GM06990 (cell line): ENCODE measurements around the gene UBE2V1.

Source experiments
- DNase-seq: peaks from one replicate; pipeline ENCODE4 v3.0.0-alpha.2; 2011; ENCODE audit not compliant: insufficient read length; ENCODE audit errors: extremely low read depth
- H3K27me3 ChIP-seq: replicated peaks from 2 replicates; pipeline ENCODE4 v1.6.0; 2011; ENCODE audit warnings: low read length; ENCODE audit not compliant: control insufficient read depth, insufficient read depth
- H3K36me3 ChIP-seq: 2 replicates; pipeline ENCODE4 v1.5.1; 2011; ENCODE audit warnings: low read length; ENCODE audit not compliant: control insufficient read depth, insufficient read depth
- H3K4me3 ChIP-seq: replicated peaks from 2 replicates; pipeline ENCODE4 v1.5.1; 2011; ENCODE audit warnings: low read depth, mild to moderate bottlenecking, control low read depth, low read length
- TF ChIP-seq, protein P1 (sequence below): IDR thresholded peaks from 2 replicates; pipeline ENCODE4 v1.5.1; 2011; ENCODE audit warnings: low read length, control low read depth, mild to moderate bottlenecking, inconsistent platforms; ENCODE audit not compliant: insufficient read depth, poor library complexity, severe bottlenecking

Gene UBE2V1

GRCh38 chr20:50127587-50128519, 14.9 kb upstream of the UBE2V1 start:
- TF ChIP-seq, protein P1, sequence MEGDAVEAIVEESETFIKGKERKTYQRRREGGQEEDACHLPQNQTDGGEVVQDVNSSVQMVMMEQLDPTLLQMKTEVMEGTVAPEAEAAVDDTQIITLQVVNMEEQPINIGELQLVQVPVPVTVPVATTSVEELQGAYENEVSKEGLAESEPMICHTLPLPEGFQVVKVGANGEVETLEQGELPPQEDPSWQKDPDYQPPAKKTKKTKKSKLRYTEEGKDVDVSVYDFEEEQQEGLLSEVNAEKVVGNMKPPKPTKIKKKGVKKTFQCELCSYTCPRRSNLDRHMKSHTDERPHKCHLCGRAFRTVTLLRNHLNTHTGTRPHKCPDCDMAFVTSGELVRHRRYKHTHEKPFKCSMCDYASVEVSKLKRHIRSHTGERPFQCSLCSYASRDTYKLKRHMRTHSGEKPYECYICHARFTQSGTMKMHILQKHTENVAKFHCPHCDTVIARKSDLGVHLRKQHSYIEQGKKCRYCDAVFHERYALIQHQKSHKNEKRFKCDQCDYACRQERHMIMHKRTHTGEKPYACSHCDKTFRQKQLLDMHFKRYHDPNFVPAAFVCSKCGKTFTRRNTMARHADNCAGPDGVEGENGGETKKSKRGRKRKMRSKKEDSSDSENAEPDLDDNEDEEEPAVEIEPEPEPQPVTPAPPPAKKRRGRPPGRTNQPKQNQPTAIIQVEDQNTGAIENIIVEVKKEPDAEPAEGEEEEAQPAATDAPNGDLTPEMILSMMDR = no peak
- H3K27me3 ChIP-seq = no peaks in the 10 kb centered on the region
- no peak overlapping the region for H3K4me3 ChIP-seq
- H3K36me3 ChIP-seq = peaks cover 42% of the 10 kb centered on the region
- DNase-seq = no peak

GRCh38 chr20:50126662-50127061, 13.7 kb upstream of the UBE2V1 start:
- no peak for DNase-seq
- no peaks in the 10 kb centered on the region for H3K27me3 ChIP-seq
- TF ChIP-seq, protein P1 = no peak
- peaks cover 40% of the 10 kb centered on the region for H3K36me3 ChIP-seq
- H3K4me3 ChIP-seq = no peak overlapping the region

DNA sequence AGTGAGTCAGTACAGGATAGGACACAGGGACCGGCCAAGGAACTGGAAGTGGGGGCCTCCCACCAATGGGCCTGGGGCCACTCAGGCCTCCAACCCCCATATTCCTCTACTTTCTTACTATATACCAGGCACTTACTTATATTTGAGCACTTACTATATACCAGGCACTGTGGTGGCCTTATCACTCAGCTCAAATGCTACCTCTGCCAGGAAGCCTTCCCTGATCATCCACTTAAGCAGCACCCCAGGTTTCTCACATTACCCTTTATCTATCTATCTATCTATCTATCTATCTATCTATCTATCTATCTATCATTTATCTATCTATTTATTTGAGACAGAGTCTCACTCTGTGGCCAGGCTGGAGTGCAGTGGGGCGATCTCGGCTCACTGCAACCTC, 12.3 kb upstream of the UBE2V1 start:
- Histone ChIP-seq H3K27me3 (no peaks in the 10 kb centered on the region), H3K36me3 (peaks cover 35% of the 10 kb centered on the region), H3K4me3 (no peak overlapping the region)
- no peak for DNase-seq
- TF ChIP-seq, protein P1 = no peak

- H3K4me3 ChIP-seq = no peak overlapping the region
- no peaks in the 10 kb centered on the region for H3K27me3 ChIP-seq
- peaks cover 30% of the 10 kb centered on the region for H3K36me3 ChIP-seq
- TF ChIP-seq, protein P1 = no peak
- no peak for DNase-seq
Measured at GRCh38 chr20:50124496-50124895, 11.5 kb upstream of the UBE2V1 start.

- Histone ChIP-seq H3K36me3 (peaks cover 23% of the 10 kb centered on the region), H3K4me3 (no peak overlapping the region), H3K27me3 (no peaks in the 10 kb centered on the region)
- TF ChIP-seq, protein P1 = no peak
- no peak for DNase-seq
Measured at GRCh38 chr20:50123418-50123817, 10.5 kb upstream of the UBE2V1 start.
